ENCODE results near the gene SEMA5A.

DNA sequence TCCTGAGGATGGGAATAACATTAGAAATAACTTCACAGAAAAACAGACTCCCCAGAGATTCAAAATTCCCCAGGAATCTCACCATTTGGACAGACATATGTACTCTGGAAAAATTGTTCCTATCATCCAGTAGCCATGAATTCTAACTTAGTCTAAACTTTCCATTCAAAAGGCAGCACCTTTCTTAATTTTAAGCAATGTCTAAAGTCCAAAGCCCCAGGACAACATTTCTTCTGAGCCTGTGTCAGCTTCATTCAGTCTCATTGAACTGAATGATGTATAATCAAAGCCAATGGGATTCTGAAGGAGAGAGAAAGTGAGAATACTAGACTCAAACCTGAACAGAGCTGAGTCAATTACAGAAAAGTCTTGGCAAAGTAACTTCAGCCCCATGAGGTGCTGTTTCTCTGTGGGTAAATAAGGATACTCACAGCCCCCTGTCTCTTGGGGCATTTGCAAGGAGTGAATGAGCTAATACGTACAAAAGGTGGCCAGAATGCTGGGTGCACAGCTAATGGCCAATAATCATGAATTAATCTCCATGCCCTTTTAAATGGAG lies 140.6 kb downstream of the SEMA5A start:
- TF ChIP-seq, protein P1, sequence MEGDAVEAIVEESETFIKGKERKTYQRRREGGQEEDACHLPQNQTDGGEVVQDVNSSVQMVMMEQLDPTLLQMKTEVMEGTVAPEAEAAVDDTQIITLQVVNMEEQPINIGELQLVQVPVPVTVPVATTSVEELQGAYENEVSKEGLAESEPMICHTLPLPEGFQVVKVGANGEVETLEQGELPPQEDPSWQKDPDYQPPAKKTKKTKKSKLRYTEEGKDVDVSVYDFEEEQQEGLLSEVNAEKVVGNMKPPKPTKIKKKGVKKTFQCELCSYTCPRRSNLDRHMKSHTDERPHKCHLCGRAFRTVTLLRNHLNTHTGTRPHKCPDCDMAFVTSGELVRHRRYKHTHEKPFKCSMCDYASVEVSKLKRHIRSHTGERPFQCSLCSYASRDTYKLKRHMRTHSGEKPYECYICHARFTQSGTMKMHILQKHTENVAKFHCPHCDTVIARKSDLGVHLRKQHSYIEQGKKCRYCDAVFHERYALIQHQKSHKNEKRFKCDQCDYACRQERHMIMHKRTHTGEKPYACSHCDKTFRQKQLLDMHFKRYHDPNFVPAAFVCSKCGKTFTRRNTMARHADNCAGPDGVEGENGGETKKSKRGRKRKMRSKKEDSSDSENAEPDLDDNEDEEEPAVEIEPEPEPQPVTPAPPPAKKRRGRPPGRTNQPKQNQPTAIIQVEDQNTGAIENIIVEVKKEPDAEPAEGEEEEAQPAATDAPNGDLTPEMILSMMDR (IDR thresholded peaks at IDR 0.05; ENCODE audit: insufficient read depth, low read depth, low read length) = no peak
- no peak for TF ChIP-seq EZH2 (IDR thresholded peaks at IDR 0.05; ENCODE audit: insufficient read depth, low read length)

Data from astrocyte (in vitro differentiated cells and primary cell).